ENCODE results near the gene RPS6KA2. TPM values are rescaled to one million over a fixed set of nuclear protein-coding genes. Genes with fewer than 3 reads are reported as not detected.

The RPS6KA2 gene
- total and polyA plus RNA-seq, 4 donors = 23.8 to 34.6 (median 31.6) TPM

Small RNA genes lying within 50 kb of the gene (small RNA-seq; reads per million reads assigned to genes)
- not detected for gene MIR1913 (ENCODE audit: low replicate concordance)

Other genes with a start within 250 kb of the RPS6KA2 start
- gene MPC1, start 244.3 kb downstream of the RPS6KA2 start, total RNA-seq = 10 to 100 TPM; 74.8 to 89.5 TPM
- gene MPC1, start 244.3 kb downstream of the RPS6KA2 start, polyA plus RNA-seq (ENCODE audit: insufficient read length in 2 of 2) = 100 to 1,000 TPM; 139 to 150 TPM
- 1 to 10 TPM; 1.3 to 1.5 TPM for gene RAMACL, start 40.6 kb downstream of the RPS6KA2 start, total RNA-seq
- under 1 TPM; 0.18 to 0.49 TPM for gene RAMACL, start 40.6 kb downstream of the RPS6KA2 start, polyA plus RNA-seq (ENCODE audit: insufficient read length in 2 of 2)

Data from spinal cord (tissue), 4 donors.